ENCODE data around the gene ITPK1. TPM values are rescaled to one million over a fixed set of nuclear protein-coding genes. Genes with fewer than 3 reads are reported as not detected.

ITPK1 gene
- total RNA-seq, 1 experiment from 2014 or later = 57.0 TPM

GRCh38 chr14:92927349-92928257, 188.1 kb downstream of the ITPK1 start:
- DNase-seq (ENCODE audit: low read depth) = no peak

GRCh38 chr14:92926931-92927330, 188.8 kb downstream of the ITPK1 start:
- DNase-seq (ENCODE audit: low read depth) = no peak

GRCh38 chr14:92926180-92926845, 189.4 kb downstream of the ITPK1 start:
- DNase-seq (ENCODE audit: low read depth) = no peak

- no peak for DNase-seq (ENCODE audit: low read depth)
These were observed 190.3 kb downstream of the ITPK1 start for GRCh38 chr14:92925446-92925845.

GRCh38 chr14:92924247-92924646, 191.5 kb downstream of the ITPK1 start:
- DNase-seq (ENCODE audit: low read depth) = no peak

- no peak for DNase-seq (ENCODE audit: low read depth)
These were observed 192.0 kb downstream of the ITPK1 start for GRCh38 chr14:92923744-92924103.

- DNase-seq (ENCODE audit: low read depth) = no peak
These were observed 192.6 kb downstream of the ITPK1 start, which contains the start of gene CHGA for GRCh38 chr14:92922883-92923743. CHGA (plus strand) TSS chr14:92923150; CDS start chr14:92923360, 210 bp downstream.

GRCh38 chr14:92922155-92922735, 193.5 kb downstream of the ITPK1 start:
- no peak for DNase-seq (ENCODE audit: low read depth)

GRCh38 chr14:92920001-92920400, 195.7 kb downstream of the ITPK1 start:
- DNase-seq (ENCODE audit: low read depth) = no peak

GRCh38 chr14:92917956-92918355, 197.8 kb downstream of the ITPK1 start:
- no peak for DNase-seq (ENCODE audit: low read depth)

- no peak for DNase-seq (ENCODE audit: low read depth)
These were observed 198.4 kb downstream of the ITPK1 start for GRCh38 chr14:92917041-92917940.

- DNase-seq (ENCODE audit: low read depth) = no peak
These were observed 199.5 kb downstream of the ITPK1 start for GRCh38 chr14:92916201-92916600.

- DNase-seq (ENCODE audit: low read depth) = peak; percentile 28
These were observed 201.6 kb downstream of the ITPK1 start for GRCh38 chr14:92914087-92914656.

GRCh38 chr14:92907316-92907911, 208.3 kb downstream of the ITPK1 start:
- DNase-seq (ENCODE audit: low read depth) = no peak

- no peak for DNase-seq (ENCODE audit: low read depth)
These were observed 208.9 kb downstream of the ITPK1 start for GRCh38 chr14:92906823-92907222.

GRCh38 chr14:92906420-92906819, 209.3 kb downstream of the ITPK1 start:
- no peak for DNase-seq (ENCODE audit: low read depth)

- DNase-seq (ENCODE audit: low read depth) = no peak
These were observed 210.1 kb downstream of the ITPK1 start for GRCh38 chr14:92905667-92906066.

GRCh38 chr14:92903359-92903758, 212.4 kb downstream of the ITPK1 start:
- no peak for DNase-seq (ENCODE audit: low read depth)

GRCh38 chr14:92902726-92903125, 213.0 kb downstream of the ITPK1 start:
- no peak for DNase-seq (ENCODE audit: low read depth)
